ENCODE results near the gene BACE1. TPM values are rescaled to one million over a fixed set of nuclear protein-coding genes. Genes with fewer than 3 reads are reported as not detected.

BACE1 gene
- total and polyA plus RNA-seq, 2 of the 13 experiments (the other 11 are each of a cell fraction or from before 2014, with no cell fraction given), result 7.5 to 17.9 TPM

DNA sequence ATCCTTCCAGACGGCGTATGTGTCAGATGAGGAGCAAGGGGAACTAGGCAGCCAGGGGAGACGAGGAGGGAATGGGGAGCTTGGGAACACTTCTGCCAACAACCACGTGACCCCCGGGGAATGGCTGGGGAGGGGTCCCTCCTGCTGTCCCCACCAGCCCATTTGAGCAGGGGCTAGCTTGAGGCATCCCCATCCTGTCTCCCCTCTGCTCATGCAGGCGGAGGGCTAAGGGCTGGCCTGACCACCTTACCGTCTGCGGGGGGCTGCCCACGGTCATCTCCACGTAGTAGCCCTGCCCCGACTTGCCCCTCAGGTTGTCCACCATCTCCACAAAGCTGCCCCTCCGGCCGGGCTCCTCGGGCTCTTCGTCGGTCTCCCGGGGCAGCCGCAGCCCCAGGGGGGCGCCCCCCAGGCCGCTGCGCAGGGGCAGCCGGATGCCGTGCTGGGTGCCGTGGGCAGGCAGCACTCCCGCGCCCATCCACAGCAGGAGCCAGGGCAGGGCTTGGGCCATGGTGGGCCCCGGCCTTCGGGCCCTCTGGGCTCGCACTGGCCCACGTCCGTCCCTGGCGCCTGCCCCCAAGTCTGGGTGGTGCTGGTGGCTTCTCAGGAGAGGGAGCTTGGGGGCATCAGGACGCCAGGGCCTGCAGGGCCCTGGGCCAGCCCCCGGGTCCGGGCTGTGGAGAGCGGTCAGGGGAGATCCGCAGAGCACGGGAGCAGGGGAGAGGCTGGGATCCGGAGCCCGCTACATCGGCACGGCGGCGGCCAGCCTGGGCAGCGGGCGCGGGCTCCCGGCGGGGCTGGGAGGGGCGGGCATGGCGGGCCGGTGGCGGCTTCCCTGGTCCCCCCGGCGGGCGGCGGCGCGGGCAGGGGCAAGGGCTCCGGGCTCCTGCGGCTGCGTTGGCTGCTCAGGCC is 515 bp downstream of the BACE1 start (continued):
- TF ChIP-seq, protein P1, sequence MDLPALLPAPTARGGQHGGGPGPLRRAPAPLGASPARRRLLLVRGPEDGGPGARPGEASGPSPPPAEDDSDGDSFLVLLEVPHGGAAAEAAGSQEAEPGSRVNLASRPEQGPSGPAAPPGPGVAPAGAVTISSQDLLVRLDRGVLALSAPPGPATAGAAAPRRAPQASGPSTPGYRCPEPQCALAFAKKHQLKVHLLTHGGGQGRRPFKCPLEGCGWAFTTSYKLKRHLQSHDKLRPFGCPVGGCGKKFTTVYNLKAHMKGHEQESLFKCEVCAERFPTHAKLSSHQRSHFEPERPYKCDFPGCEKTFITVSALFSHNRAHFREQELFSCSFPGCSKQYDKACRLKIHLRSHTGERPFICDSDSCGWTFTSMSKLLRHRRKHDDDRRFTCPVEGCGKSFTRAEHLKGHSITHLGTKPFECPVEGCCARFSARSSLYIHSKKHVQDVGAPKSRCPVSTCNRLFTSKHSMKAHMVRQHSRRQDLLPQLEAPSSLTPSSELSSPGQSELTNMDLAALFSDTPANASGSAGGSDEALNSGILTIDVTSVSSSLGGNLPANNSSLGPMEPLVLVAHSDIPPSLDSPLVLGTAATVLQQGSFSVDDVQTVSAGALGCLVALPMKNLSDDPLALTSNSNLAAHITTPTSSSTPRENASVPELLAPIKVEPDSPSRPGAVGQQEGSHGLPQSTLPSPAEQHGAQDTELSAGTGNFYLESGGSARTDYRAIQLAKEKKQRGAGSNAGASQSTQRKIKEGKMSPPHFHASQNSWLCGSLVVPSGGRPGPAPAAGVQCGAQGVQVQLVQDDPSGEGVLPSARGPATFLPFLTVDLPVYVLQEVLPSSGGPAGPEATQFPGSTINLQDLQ (CRISPR knock-in tag; IDR thresholded peaks at IDR 0.05), result no peak
- TF ChIP-seq ZNF772 (CRISPR knock-in tag; IDR thresholded peaks at IDR 0.05) (no peak), ZFP36L1 (CRISPR knock-in tag; IDR thresholded peaks at IDR 0.05) (no peak), ZNF263 (CRISPR knock-in tag; IDR thresholded peaks at IDR 0.05) (peak; percentile 4; the same call in 1 of the 2 replicates), ZNF441 (CRISPR knock-in tag; IDR thresholded peaks at IDR 0.05; ENCODE audit: borderline replicate concordance) (no peak), ISL2 (CRISPR knock-in tag; IDR thresholded peaks at IDR 0.05) (no peak), RNF2 (conservative IDR thresholded peaks at IDR 0.05; ENCODE audit: low read depth) (no peak), KDM4B (CRISPR knock-in tag; IDR thresholded peaks at IDR 0.05) (no peak), ZFP90 (CRISPR knock-in tag; IDR thresholded peaks at IDR 0.05; ENCODE audit: borderline replicate concordance) (peak; percentile 7; the same call in 1 of the 2 replicates), SALL1 (CRISPR knock-in tag; IDR thresholded peaks at IDR 0.05) (no peak), KLF16 (CRISPR knock-in tag; IDR thresholded peaks at IDR 0.05) (no peak), TOE1 (CRISPR knock-in tag; IDR thresholded peaks at IDR 0.05) (no peak), ZBTB8A (CRISPR knock-in tag; IDR thresholded peaks at IDR 0.05; ENCODE audit: borderline replicate concordance, low read depth) (no peak), KLF13 (CRISPR knock-in tag; IDR thresholded peaks at IDR 0.05) (no peak), SATB2 (CRISPR knock-in tag; IDR thresholded peaks at IDR 0.05) (no peak), SIN3A (IDR thresholded peaks at IDR 0.05; ENCODE audit: borderline replicate concordance, low read depth, low read length) (no peak), RBM39 (IDR thresholded peaks at IDR 0.05; ENCODE audit: low read depth, low read length, poor library complexity, severe bottlenecking) (no peak), SIN3B (IDR thresholded peaks at IDR 0.05; ENCODE audit: low read length) (no peak), NFKBIZ (CRISPR knock-in tag; IDR thresholded peaks at IDR 0.05) (no peak), ZNF333 (CRISPR knock-in tag; IDR thresholded peaks at IDR 0.05; ENCODE audit: borderline replicate concordance) (no peak; the same call in 1 of the 2 replicates)
- TF ChIP-seq, protein P2, sequence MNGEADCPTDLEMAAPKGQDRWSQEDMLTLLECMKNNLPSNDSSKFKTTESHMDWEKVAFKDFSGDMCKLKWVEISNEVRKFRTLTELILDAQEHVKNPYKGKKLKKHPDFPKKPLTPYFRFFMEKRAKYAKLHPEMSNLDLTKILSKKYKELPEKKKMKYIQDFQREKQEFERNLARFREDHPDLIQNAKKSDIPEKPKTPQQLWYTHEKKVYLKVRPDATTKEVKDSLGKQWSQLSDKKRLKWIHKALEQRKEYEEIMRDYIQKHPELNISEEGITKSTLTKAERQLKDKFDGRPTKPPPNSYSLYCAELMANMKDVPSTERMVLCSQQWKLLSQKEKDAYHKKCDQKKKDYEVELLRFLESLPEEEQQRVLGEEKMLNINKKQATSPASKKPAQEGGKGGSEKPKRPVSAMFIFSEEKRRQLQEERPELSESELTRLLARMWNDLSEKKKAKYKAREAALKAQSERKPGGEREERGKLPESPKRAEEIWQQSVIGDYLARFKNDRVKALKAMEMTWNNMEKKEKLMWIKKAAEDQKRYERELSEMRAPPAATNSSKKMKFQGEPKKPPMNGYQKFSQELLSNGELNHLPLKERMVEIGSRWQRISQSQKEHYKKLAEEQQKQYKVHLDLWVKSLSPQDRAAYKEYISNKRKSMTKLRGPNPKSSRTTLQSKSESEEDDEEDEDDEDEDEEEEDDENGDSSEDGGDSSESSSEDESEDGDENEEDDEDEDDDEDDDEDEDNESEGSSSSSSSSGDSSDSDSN (CRISPR knock-in tag; IDR thresholded peaks at IDR 0.05), result peak; percentile 24
- TF ChIP-seq, protein P3, sequence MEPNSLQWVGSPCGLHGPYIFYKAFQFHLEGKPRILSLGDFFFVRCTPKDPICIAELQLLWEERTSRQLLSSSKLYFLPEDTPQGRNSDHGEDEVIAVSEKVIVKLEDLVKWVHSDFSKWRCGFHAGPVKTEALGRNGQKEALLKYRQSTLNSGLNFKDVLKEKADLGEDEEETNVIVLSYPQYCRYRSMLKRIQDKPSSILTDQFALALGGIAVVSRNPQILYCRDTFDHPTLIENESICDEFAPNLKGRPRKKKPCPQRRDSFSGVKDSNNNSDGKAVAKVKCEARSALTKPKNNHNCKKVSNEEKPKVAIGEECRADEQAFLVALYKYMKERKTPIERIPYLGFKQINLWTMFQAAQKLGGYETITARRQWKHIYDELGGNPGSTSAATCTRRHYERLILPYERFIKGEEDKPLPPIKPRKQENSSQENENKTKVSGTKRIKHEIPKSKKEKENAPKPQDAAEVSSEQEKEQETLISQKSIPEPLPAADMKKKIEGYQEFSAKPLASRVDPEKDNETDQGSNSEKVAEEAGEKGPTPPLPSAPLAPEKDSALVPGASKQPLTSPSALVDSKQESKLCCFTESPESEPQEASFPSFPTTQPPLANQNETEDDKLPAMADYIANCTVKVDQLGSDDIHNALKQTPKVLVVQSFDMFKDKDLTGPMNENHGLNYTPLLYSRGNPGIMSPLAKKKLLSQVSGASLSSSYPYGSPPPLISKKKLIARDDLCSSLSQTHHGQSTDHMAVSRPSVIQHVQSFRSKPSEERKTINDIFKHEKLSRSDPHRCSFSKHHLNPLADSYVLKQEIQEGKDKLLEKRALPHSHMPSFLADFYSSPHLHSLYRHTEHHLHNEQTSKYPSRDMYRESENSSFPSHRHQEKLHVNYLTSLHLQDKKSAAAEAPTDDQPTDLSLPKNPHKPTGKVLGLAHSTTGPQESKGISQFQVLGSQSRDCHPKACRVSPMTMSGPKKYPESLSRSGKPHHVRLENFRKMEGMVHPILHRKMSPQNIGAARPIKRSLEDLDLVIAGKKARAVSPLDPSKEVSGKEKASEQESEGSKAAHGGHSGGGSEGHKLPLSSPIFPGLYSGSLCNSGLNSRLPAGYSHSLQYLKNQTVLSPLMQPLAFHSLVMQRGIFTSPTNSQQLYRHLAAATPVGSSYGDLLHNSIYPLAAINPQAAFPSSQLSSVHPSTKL (CRISPR knock-in tag; IDR thresholded peaks at IDR 0.05), result no peak
